GM12878 (cell line): Measurements from ENCODE around the gene GRIK4. TPM values are rescaled to one million over a fixed set of nuclear protein-coding genes. Genes with fewer than 3 reads are reported as not detected.

Experiments used
- ATAC-seq: fragments of 200-7000 bp; cut with Tn5 transposase; 3 replicates; pipeline ENCODE4 v1.9.1; 2020; ENCODE audit warnings: mild to moderate bottlenecking, moderate library complexity
- BruUV-seq: library from RNA; stranded (reverse); fragments of 400-500 nt; replicated peaks from 2 replicates; lab custom pipeline; 2021; lab: Mats Ljungman, UMichigan
- CTCF ChIA-PET: fragments of 300-600 bp; sonication (Branson Sonifier 250); formaldehyde crosslinking; extraction: SDS; loops from one replicate; lab custom pipeline; 2021; ENCODE audit warnings: inconsistent platforms; lab: Yijun Ruan, JAX
- POLR2A ChIA-PET: fragments of 350-600 bp; formaldehyde crosslinking; extraction: SDS; loops from one replicate; lab custom pipeline; 2021; ENCODE audit warnings: inconsistent platforms; lab: Charles Lee
- RAD21 ChIA-PET: fragments of 300-600 bp; sonication (Branson Sonifier 250); formaldehyde crosslinking; loops from one replicate; lab custom pipeline; 2023; ENCODE audit warnings: antibody characterized with exemption; ENCODE audit not compliant: unreplicated experiment; lab: Charles Lee
- SMC1A ChIA-PET: fragments of 300-600 bp; sonication (Branson Sonifier 250); formaldehyde crosslinking; loops from one replicate; lab custom pipeline; 2023; ENCODE audit not compliant: unreplicated experiment, uncharacterized antibody; lab: Charles Lee
- DNase-seq: peaks from one replicate; pipeline ENCODE4 v3.0.0-alpha.2; 2011; ENCODE audit warnings: low read depth, low spot score
- FAIRE-seq: peaks from 3 replicates; lab custom pipeline; 2011; peaks lifted over from hg19 to GRCh38; lab: Jason Lieb, UNC
- H2AFZ ChIP-seq: 2 replicates; pipeline ENCODE4 v1.6.0; 2011; ENCODE audit warnings: low read depth, low read length, control low read depth; ENCODE audit not compliant: control insufficient read depth
- H3K27ac ChIP-seq: 2 replicates; pipeline ENCODE4 v1.5.1; 2011; ENCODE audit warnings: control low read depth; ENCODE audit not compliant: control insufficient read depth, insufficient read depth
- H3K27me3 ChIP-seq, 2 experiments: replicated peaks in 1 of 2; 2 replicates each; pipeline versions ENCODE4 v1.6.0 to v1.6.1; 2011; ENCODE audit warnings: low read length in 1 of 2; ENCODE audit not compliant: control insufficient read depth in 2 of 2, insufficient read depth in 2 of 2
- H3K36me3 ChIP-seq, 2 experiments: 2 replicates each; pipeline ENCODE4 v1.5.1; 2011; ENCODE audit warnings: low read length in 1 of 2; ENCODE audit not compliant: control insufficient read depth in 2 of 2, insufficient read depth in 2 of 2
- H3K4me1 ChIP-seq: 2 replicates; pipeline ENCODE4 v1.6.1; 2011; ENCODE audit warnings: mild to moderate bottlenecking, low read length, moderate library complexity, mixed read lengths; ENCODE audit not compliant: control insufficient read depth, insufficient read depth
- H3K4me2 ChIP-seq: 2 replicates; pipeline ENCODE4 v1.6.0; 2011; ENCODE audit warnings: control low read depth; ENCODE audit not compliant: control insufficient read depth, insufficient read depth
- H3K4me3 ChIP-seq: fragments of 200-600 bp; sonication (generic); 2 replicates; pipeline ENCODE4 v1.5.1; 2016
- H3K79me2 ChIP-seq: 2 replicates; pipeline ENCODE4 v1.6.0; 2011; ENCODE audit warnings: low read length; ENCODE audit not compliant: control insufficient read depth, insufficient read depth
- H3K9ac ChIP-seq: 2 replicates; pipeline ENCODE4 v1.8.0; 2011; ENCODE audit warnings: low read length, control low read depth, mixed read lengths; ENCODE audit not compliant: control insufficient read depth, insufficient read depth
- H3K9me3 ChIP-seq: replicated peaks from 3 replicates; pipeline ENCODE4 v1.5.1; 2011; ENCODE audit warnings: mild to moderate bottlenecking, low read length; ENCODE audit not compliant: control insufficient read depth, insufficient read depth
- H4K20me1 ChIP-seq: 2 replicates; pipeline ENCODE4 v1.6.0; 2011; ENCODE audit not compliant: control insufficient read depth, insufficient read depth
- PML ChIP-seq: IDR thresholded peaks from 2 replicates; pipeline ENCODE4 v1.6.1; 2012; ENCODE audit warnings: low read length, inconsistent platforms
- PRDM15 ChIP-seq: fragments of 450-650 bp; formaldehyde crosslinking; IDR thresholded peaks from 2 replicates; pipeline ENCODE4 v1.4.0; 2020; ENCODE audit warnings: mild to moderate bottlenecking, moderate library complexity
- WGBS: methylation state at CpG from one replicate; pipeline ENCODE4 v1.1.6; 2016; ENCODE audit warnings: low lambda C conversion rate; ENCODE audit not compliant: insufficient replicate concordance, insufficient coverage; ENCODE audit errors: missing lambda C conversion rate; 5-methylcytosine and 5-hydroxymethylcytosine counted together
- in situ Hi-C: fragments of 300-500 bp; cut with MboI; formaldehyde crosslinking; loops from 9 replicates; pipeline ENCODE4 v1.14.3; 2018; ENCODE audit warnings: mixed read lengths
- intact Hi-C: fragments of 100-400 bp; cut with micrococcal nuclease; formaldehyde crosslinking; loops from one replicate; pipeline ENCODE4 v1.14.2; 2022; ENCODE audit not compliant: unreplicated experiment
- polyA plus RNA-seq, 11 experiments: library from polyadenylated mRNA; depleted of rRNA in 4 of 11; unstranded in 6 of 11; stranded (reverse) in 5 of 11; fragments of >200 nt; fragmentation: Nextera tagmentation in 4 of 11; fragmentation: Illumina TruSeq in 1 of 11; extraction: Ambion mirVana in 4 of 11; extraction: Trizol in 1 of 11; gene quantifications; 1 replicate in 1 of 11; 2 replicates in 10 of 11; pipeline versions ENCODE4 v1.2.1 to v1.2.3, GENCODE V29; 2011 to 2016; ENCODE audit warnings: inconsistent platforms in 2 of 11, missing spikeins in 2 of 11, low read depth in 1 of 11
- total RNA-seq, 4 experiments: library from RNA; depleted of rRNA in 3 of 4; stranded (reverse); fragments of >200 nt in 3 of 4; fragmentation: Illumina TruSeq in 1 of 4; extraction: Trizol in 1 of 4; gene quantifications; 2 replicates each; pipeline versions ENCODE4 v1.2.1 to v1.2.3, GENCODE V29; 2013 to 2021

Gene GRIK4
- total and polyA plus RNA-seq, 10 of the 15 experiments (the other 5 are each of a cell fraction or from before 2014, with no cell fraction given): 0.33 to 3.6 (median 0.72) TPM

DNA sequence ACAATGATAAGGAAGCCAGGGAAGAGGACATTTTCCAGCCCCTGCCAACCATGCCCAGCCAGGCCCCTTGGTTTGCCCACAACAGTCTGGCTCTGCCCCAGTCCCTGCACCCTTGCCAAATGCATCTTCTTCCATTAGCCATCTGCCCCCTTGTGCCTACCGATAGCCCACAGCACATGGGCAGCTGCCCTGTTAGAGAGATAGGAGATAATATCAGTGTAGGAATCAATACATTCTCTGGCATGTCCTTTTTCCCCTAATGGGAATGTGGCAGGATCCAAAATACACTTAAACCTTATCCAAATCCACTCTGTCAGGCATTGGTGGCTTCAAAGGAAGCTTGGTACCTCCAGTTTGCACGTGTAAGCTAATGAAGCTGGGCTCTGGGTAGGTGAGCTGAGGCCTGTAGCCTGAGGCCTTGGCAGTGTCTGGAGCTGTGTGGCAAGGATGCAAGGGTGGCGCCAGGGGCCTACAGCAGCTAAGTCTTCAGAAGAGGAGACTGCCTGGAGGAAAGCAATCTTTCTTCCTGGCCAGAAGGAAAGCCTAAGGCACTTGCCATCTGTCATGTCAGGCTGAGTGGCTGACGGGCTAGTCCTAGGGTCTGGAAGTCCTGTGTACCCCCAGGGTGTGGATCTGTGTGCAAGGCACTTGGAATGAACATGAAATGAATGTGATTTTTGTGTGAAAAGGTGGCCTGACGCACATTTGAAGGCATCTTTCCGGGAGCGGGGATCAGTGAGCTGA lies 348.2 kb downstream of the GRIK4 start:
- no TSS peak for BruUV-seq
- CTCF ChIA-PET: no interaction called here
- no peak for FAIRE-seq

More for the DNA sequence above, 348.2 kb downstream of the GRIK4 start:
- H3K4me2 ChIP-seq: no peak overlapping the region
- no peak overlapping the region for H3K4me3 ChIP-seq
- H4K20me1 ChIP-seq: no peaks in the 10 kb centered on the region
- no peak for DNase-seq
- ChIA-PET SMC1A (interaction anchor here (0.9 to 1.6 kb wide), 2 partner anchors 10 to 17 kb away, joined by 3 to 4 read pairs; no protein-coding TSS in a partner anchor), POLR2A (no interaction called here), RAD21 (no interaction called here)
- no peaks in the 10 kb centered on the region for H3K36me3 ChIP-seq
- H3K9ac ChIP-seq: no peak overlapping the region
- H2AFZ ChIP-seq: no peak overlapping the region
- no peak for ATAC-seq
- 51% methylated on average over 7 of the region's 7 CpGs for WGBS
- no peak overlapping the region for H3K27ac ChIP-seq
- TF ChIP-seq PML: no peak
- no peak for TF ChIP-seq PRDM15 (CRISPR knock-in tag)
- H3K27me3 ChIP-seq: no peaks in the 10 kb centered on the region; a peak in 1 of 4 replicates
- in situ Hi-C loops: no loop called here
- no peaks in the 10 kb centered on the region for H3K79me2 ChIP-seq
- no peaks in the 10 kb centered on the region for H3K9me3 ChIP-seq
- intact Hi-C loops: no loop called here
- no peaks in the 10 kb centered on the region for H3K4me1 ChIP-seq
